CD4-positive, alpha-beta T cell treated with Interleukin-17A for 4 hours (primary cell): ENCODE measurements around the gene KIF16B.
"Not testable (repeated sequence)": the region's sequence is repeated elsewhere in the genome, so short reads cannot be mapped to it uniquely, and the experiment has no call there.

Experiments
- DNase-seq: peaks from one replicate; pipeline ENCODE4 v3.0.0-alpha.2; 2020; ENCODE audit warnings: mixed read lengths

The KIF16B gene

DNA sequence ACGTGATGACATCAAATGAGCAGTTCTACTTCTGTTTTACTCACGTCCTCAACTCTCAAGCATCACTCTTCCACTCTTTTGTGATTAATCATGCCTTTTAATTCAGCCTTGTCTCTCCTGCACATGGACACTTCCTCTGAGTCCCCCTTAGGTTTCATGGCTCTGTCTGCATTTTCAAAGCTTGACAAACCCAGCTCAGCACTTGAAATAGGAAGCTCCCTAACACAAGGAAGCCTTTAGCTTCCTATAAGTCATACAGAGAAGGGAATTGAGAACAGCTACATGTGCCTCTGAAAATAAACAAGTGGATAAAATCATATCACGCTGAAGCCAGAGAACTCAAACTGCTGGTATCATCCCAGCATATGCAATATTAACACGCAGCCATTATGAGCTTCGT lies 21.2 kb downstream of the KIF16B start:
- no peak for DNase-seq

- no peak for DNase-seq
These were observed 21.6 kb downstream of the KIF16B start for GRCh38 chr20:16551607-16552006.

DNA sequence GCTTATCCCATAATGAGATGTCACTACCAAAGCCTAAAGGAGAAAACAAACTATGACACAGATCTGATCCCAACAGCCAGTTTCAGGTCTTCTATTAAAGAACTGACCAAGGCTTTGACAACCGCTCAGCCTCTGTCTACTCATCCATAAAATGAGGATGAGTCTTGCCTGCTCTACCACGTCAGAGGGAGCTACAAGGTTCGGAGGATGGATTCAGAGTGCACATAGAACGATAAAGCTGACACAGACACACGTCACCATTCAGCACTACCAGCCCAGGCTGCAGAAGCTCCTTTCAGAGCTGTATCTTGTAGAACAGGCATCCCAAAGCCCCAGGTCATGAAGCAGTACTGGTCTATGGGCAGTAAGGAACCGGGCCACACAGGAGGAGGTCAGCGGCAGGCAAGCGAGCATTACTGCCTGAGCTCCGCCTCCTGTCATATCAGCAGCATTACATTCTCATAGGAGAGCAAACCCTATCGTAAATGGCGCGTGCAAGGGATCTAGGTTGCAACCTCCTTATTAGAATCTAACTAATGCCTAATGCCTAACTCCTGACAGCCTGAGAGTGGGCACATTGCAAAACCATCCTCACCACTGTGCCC lies 25.1 kb downstream of the KIF16B start:
- no peak for DNase-seq

GRCh38 chr20:16544949-16545348 lies 28.3 kb downstream of the KIF16B start:
- no peak for DNase-seq

- DNase-seq, result no peak
These were observed 30.8 kb downstream of the KIF16B start for GRCh38 chr20:16542477-16542876.

GRCh38 chr20:16541878-16542277 lies 31.4 kb downstream of the KIF16B start:
- DNase-seq, result no peak

GRCh38 chr20:16541226-16541625 lies 32.0 kb downstream of the KIF16B start:
- no peak for DNase-seq

DNA sequence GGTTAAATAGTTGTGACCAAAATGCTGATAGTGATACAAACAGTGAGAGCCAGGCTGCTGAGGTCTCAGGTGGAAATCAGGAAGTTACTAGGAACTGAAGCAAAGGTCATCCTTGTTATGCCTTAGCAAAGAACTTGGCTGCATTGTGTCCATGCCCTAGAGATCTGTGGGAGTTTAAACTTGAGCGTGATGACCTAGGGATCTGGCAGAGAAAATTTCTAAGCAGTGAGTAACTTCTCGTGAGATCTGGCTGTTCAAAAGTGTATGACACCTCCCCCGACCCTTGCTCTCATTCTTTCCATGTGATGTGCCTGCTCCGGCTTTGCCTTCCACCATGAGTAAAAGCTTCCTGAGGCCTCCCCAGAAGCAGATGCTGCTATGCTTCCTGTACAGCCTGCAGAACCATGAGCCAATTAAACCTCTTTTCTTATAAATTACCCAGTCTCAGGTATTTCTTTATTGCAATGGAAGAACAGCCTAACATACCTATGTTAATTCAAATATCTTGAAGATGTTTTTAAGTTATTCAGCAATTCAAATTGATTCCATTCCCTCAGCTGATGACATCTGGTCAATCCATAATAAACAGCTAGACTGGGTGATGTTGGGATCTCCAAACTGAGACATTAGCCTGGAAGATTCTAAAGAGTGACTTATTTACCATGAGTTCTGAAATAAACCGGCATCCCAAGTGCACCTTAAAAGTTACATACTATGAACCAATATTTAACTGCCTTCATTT lies 33.8 kb downstream of the KIF16B start:
- DNase-seq, result no peak

- no peak for DNase-seq
These were observed 34.5 kb downstream of the KIF16B start for GRCh38 chr20:16538779-16539178.

GRCh38 chr20:16537918-16538317 lies 35.3 kb downstream of the KIF16B start:
- no peak for DNase-seq

GRCh38 chr20:16537025-16537665 lies 36.1 kb downstream of the KIF16B start:
- no peak for DNase-seq

- DNase-seq, result no peak
These were observed 38.0 kb downstream of the KIF16B start for GRCh38 chr20:16535277-16535676.

DNA sequence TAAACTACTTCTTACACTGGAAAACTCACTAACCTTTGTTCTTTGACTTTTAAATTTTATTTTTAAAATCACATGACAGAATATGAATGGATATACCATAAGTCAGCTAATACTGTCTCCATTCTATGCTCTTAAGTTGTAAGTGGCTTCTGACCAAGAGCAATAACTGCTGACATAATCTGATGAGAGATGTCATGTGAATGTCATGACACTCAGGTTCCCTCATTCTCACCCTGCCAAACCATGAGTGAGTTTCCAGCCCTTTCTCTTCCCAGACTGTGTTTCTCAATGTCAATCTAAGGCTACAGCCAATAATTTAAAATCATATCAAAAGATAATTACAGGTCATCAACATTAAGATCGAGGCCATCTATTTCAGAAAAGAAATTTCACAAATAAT lies 39.7 kb downstream of the KIF16B start:
- DNase-seq, result no peak

- DNase-seq, result no peak
These were observed 41.8 kb downstream of the KIF16B start for GRCh38 chr20:16531485-16531884.

DNA sequence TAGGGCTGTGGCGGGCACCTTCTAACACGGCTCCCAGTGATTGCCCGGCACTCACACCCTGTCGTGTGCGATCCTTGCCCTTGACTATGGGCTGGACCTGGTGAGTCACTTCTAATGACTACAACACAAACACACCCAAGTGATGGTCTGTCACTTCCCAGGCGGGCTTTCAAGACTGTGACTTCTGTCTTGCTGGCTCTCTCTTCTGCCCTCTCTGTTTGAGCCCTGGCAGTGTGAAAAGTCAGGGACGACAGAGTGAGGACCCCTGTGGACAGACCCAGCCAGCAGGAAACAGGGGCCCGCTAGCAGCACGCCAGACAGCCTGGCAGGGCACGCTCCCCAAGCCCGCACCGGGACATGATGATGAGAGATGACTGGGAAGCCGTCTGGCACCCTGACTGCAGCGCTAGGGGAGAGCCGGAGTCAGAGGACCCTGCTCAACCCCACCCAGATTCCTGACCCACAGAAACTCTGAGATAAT lies 43.0 kb downstream of the KIF16B start:
- DNase-seq, result no peak

DNA sequence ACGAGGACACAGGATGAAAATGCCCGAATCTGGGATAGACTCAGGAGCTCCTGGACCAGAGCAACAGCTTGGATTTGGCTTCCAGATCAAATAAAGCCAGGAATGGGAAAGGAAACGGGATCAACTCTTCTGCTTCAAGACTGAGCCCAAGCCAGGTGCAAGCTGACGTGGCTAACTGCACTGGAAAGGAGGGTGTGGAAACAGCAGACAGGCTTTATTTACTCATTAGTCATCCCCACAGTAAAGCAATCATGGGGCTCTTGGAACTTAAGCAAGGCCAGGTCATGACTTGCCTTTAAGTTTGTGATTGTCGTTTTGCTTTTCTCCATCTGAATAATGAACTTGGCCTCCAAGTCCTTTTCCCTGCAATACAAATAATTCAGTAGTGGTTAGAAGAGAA lies 45.2 kb downstream of the KIF16B start:
- no peak for DNase-seq

DNA sequence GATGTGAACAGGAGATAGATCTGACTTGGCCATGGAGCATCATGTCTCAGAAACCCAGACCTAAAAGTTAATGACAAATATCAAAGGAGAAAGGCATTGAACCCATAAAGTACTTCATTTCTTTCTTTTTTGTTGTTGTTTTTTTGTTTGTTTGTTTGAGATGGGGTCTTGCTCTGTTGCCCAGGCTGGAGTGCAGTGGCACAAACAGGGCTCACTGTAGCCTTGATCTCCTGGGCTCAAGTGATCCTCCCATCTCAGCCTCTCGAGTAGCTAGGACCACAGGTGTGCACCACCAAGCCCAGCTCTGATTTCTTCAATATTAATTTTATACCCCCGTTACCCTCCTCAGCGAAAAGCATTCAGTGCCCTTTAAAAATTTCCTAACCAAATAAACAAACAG lies 45.8 kb downstream of the KIF16B start:
- DNase-seq, result no peak

GRCh38 chr20:16526433-16527380 lies 46.5 kb downstream of the KIF16B start:
- no peak for DNase-seq

GRCh38 chr20:16522651-16523050 lies 50.6 kb downstream of the KIF16B start:
- not testable (repeated sequence) for DNase-seq

GRCh38 chr20:16520154-16520553 lies 53.1 kb downstream of the KIF16B start:
- no peak for DNase-seq

DNA sequence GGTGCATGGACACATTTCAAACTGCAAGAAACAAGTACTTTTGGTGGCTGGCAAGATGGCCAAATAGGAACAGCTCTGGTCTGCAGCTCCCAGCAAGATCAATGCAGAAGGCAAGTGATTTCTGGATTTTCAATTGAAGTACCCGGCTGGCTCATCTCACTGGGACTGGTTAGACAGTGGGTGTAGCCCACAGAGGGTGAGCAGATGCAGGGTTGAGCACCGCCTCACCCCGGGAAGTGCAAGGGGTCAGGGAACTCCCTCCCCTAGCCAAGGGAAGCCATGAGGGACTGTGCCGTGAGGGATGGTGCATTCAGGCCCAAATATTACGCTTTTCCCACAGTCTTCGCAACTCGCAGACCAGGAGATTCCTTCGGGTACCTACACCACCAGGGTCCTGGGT lies 53.6 kb downstream of the KIF16B start:
- not testable (repeated sequence) for DNase-seq

DNA sequence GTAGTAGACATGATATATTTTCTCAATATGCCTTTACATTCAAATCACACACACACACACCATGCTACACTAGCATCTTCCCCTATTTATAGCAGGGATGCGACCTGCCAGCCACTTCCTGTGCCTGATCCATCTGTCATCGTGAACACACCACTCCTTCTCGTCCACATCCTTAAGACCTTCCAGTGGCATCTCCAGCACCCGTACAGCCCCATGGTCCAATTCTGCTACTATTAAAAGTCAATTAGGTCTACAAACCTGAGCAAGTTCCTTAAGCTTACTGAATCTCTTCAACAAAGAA lies 54.5 kb downstream of the KIF16B start:
- no peak for DNase-seq
